GM12874 (cell line): ENCODE data around the gene CCL14.

Experiments
- TF ChIP-seq, protein P1 (sequence below): IDR thresholded peaks from 2 replicates; pipeline ENCODE4 v1.5.1; 2011; ENCODE audit warnings: low read depth, mild to moderate bottlenecking, control low read depth, low read length, moderate library complexity; ENCODE audit not compliant: insufficient read depth

CCL14 gene

GRCh38 chr17:35986643-35987042, at the start of gene CCL14:
TSS of gene CCL14 (minus strand) at chr17:35986729. CDS start at chr17:35986649, 80 bp downstream.
- TF ChIP-seq, protein P1, sequence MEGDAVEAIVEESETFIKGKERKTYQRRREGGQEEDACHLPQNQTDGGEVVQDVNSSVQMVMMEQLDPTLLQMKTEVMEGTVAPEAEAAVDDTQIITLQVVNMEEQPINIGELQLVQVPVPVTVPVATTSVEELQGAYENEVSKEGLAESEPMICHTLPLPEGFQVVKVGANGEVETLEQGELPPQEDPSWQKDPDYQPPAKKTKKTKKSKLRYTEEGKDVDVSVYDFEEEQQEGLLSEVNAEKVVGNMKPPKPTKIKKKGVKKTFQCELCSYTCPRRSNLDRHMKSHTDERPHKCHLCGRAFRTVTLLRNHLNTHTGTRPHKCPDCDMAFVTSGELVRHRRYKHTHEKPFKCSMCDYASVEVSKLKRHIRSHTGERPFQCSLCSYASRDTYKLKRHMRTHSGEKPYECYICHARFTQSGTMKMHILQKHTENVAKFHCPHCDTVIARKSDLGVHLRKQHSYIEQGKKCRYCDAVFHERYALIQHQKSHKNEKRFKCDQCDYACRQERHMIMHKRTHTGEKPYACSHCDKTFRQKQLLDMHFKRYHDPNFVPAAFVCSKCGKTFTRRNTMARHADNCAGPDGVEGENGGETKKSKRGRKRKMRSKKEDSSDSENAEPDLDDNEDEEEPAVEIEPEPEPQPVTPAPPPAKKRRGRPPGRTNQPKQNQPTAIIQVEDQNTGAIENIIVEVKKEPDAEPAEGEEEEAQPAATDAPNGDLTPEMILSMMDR, result no peak

GRCh38 chr17:36036235-36036634, 49.7 kb upstream of the CCL14 start:
- TF ChIP-seq, protein P1, result no peak

DNA sequence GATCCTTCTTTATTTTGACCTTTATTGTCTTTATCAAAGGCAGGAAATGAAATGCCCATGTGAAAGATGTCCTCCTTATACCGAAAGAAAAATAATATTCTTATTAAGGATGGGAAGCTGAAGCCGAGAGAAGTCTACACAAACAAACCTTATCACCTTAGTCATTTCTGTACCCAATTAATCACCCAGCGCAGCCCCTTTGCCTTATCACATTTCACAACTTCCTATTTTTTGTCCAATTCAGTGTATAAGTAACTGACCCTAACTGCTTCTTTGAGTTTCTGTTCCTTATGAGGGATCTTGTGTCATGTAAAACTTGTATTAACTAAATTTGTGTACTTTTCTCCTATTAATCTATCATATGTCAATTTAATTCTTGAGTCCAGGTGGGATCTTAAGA, 47.6 kb upstream of the CCL14 start:
- TF ChIP-seq, protein P1, result no peak

DNA sequence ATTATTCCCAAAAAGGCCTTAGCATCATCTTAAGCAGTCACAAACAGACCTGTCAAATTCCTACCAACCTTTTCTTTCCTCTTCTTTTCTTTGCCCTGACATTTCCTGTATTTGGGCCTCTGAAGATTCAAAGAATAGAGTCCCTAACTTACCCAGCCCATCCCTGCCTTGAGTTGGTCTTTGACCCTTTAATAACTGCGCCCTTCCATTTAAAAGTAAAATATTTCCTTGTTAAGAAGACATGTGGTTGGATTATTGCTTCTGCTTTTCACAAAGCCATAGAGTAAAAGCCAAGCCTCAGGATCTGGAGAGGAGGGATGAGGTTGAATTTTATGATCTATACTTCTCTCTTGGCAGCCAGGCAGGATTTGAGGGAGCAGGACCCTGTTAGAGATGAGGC, 44.4 kb upstream of the CCL14 start:
- TF ChIP-seq, protein P1, result no peak

DNA sequence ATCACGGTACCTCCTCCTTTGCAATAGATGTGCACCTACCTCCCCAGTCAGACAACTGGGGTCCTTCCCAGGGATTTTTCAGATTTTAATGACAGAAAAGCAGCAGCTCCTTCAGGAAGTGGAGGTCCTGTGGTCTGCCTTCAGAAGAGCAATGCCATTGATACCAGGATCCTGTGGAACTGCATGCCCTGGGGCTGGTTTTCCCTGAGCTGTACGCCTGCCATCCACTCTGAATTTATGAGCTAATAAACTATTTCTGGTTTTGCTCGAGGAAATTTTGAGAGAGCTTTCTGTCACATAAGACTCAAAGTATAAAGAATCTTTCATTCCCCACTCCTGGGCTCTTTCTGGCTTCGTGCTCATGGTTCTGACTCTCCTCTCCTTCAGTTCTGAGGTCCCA, 41.2 kb upstream of the CCL14 start:
- TF ChIP-seq, protein P1, result no peak

DNA sequence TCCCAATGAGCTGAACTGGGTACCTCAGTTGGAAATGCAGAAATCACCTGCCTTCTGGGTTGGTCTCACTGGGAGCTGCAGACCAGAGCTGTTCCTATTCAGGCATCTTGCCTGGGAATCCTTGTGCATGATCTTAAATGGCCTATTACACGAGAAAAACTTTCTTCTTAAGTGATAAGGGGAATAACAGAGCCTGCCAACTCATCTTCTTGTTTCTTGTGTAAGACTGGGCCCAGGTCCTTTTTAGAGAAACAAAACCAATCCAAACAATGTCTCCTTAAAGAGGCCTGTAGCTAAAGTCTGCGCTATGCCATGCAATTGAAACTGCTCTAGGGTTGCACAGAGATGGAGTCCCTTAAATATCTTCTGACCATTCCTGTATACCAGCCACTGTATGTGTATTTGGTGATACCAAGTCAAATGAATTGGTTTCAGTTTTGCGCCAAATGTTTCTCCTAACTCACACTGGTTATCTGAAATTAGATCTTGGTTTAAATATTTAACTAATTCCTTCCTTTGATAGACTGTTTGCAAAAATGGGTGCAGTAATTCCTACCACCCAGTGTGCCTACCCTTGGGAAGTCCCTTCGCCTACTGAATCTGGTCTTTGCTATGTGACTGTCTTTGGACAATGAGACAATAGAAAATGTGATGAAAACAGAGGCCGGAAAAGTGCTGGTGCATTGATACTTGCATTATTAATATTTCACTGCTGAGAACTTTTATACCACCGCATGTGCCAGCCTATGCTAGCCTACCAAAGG, 37.8 kb upstream of the CCL14 start:
- TF ChIP-seq, protein P1, result no peak

GRCh38 chr17:36019423-36019822, 32.9 kb upstream of the CCL14 start:
- TF ChIP-seq, protein P1, result no peak
